ENCODE results near the gene NMRAL1. TPM values are rescaled to one million over a fixed set of nuclear protein-coding genes. Genes with fewer than 3 reads are reported as not detected.

NMRAL1 gene
- total RNA-seq, 4 donors from 2014 or later: 55.5 to 61.8 (median 57.7) TPM

DNA sequence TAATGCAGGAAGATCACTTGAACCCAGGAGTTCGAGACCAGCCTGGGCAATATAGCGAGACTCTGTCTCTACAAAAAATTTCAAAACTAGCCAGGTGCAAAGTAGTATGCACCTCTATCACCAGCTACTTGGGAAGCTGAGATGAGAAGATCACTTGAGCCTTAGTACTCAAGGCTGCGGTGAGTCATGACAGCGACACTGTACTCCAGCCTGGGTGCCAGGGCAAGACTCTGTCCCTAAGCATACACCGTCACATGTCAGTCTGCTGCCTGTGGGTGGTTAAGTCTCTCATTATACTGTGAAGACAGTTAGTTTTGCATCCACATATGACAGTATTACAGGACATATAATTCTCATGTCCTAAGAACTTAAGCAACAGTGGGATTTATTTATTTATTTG, 21.8 kb downstream of the NMRAL1 start:
- TF ChIP-seq EP300 (IDR thresholded peaks at IDR 0.05) (no peak), POLR2A (IDR thresholded peaks at IDR 0.05) (no peak)
- TF ChIP-seq, protein P1, sequence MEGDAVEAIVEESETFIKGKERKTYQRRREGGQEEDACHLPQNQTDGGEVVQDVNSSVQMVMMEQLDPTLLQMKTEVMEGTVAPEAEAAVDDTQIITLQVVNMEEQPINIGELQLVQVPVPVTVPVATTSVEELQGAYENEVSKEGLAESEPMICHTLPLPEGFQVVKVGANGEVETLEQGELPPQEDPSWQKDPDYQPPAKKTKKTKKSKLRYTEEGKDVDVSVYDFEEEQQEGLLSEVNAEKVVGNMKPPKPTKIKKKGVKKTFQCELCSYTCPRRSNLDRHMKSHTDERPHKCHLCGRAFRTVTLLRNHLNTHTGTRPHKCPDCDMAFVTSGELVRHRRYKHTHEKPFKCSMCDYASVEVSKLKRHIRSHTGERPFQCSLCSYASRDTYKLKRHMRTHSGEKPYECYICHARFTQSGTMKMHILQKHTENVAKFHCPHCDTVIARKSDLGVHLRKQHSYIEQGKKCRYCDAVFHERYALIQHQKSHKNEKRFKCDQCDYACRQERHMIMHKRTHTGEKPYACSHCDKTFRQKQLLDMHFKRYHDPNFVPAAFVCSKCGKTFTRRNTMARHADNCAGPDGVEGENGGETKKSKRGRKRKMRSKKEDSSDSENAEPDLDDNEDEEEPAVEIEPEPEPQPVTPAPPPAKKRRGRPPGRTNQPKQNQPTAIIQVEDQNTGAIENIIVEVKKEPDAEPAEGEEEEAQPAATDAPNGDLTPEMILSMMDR (IDR thresholded peaks at IDR 0.05): no peak
- 92 to 97% methylated on average over 5 of the region's 5 CpGs for WGBS, 2 donors
- no peaks in the 10 kb centered on the region for H3K4me1 ChIP-seq
- no peak overlapping the region for H3K4me3 ChIP-seq
- DNase-seq (ENCODE audit: low spot score in 2 of 2): no peak
- H3K36me3 ChIP-seq: peaks cover 0 to 98% (median 32%) of the 10 kb centered on the region in 3 donors
- H3K27ac ChIP-seq: no peak overlapping the region
- H3K9me3 ChIP-seq: no peaks in the 10 kb centered on the region
- H3K27me3 ChIP-seq: no peaks in the 10 kb centered on the region

DNA sequence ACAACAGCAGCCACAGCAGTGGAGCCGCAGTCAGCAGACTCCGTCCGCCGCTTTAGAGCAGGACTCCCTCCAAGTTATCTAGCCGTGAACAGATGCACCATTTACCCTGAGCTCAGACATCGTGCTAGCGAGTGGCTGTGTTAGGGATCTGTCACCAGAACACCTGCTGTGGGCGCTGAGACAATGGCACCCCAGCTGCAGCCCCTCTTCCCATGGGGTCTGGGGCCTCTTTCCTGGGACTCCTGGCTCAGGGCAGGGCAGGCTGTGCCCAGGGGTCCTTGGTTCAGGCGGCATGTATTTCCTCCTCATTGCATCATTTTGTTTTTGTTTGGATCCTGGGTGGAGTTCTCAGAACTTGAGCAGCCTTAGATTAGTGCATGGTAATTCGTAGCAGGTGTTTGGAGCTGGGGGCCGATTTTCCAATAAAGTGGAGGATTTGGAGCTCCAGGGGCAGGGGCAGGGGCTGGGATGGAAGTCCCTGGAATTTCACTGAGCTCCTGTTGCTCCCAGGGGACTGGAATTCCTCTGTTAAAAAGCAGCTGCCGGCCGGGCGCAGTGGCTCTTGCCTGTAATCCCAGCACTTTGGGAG, 23.4 kb downstream of the NMRAL1 start:
- H3K9me3 ChIP-seq: no peaks in the 10 kb centered on the region
- H3K36me3 ChIP-seq: peaks cover 3 to 98% (median 34%) of the 10 kb centered on the region in 3 donors
- H3K4me1 ChIP-seq: no peaks in the 10 kb centered on the region
- TF ChIP-seq POLR2A (IDR thresholded peaks at IDR 0.05) (no peak), EP300 (IDR thresholded peaks at IDR 0.05) (no peak)
- TF ChIP-seq, protein P1 (IDR thresholded peaks at IDR 0.05): no peak
- H3K4me3 ChIP-seq: no peak overlapping the region
- WGBS, 2 donors: 79 to 81% methylated on average over 14 of the region's 14 CpGs
- no peak for DNase-seq (ENCODE audit: low spot score in 2 of 2)
- no peak overlapping the region for H3K27ac ChIP-seq
- no peaks in the 10 kb centered on the region for H3K27me3 ChIP-seq

DNA sequence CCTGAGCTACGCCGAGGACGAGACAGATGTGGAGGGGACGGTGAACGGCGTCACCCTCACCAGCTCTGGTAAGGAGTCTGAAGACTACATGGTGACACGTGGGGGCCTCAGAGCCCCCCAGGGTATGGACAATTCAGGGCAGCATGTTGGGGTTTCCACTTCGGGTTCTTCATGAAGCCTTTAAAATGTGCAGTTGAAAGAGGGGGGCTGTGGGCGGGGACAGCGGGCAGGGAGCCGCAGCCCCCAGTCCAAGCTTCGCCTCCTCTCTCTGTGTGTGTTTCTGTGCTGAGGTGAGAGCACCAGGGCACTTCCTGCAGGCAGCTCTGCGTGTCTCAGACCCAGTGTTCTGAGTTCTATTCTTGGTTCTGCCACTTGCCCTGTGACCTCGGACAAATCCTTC, 24.0 kb downstream of the NMRAL1 start:
- H3K4me1 ChIP-seq: no peaks in the 10 kb centered on the region
- H3K27ac ChIP-seq: no peak overlapping the region
- peaks cover 3 to 98% (median 29%) of the 10 kb centered on the region in 3 donors for H3K36me3 ChIP-seq
- WGBS, 2 donors: 94% methylated on average over 9 to 12 of the region's 14 CpGs
- no peak overlapping the region for H3K4me3 ChIP-seq
- DNase-seq (ENCODE audit: low spot score in 2 of 2): no peak
- H3K27me3 ChIP-seq: no peaks in the 10 kb centered on the region
- H3K9me3 ChIP-seq: no peaks in the 10 kb centered on the region
- TF ChIP-seq EP300 (IDR thresholded peaks at IDR 0.05) (no peak), POLR2A (IDR thresholded peaks at IDR 0.05) (no peak)
- TF ChIP-seq, protein P1 (IDR thresholded peaks at IDR 0.05): no peak

DNA sequence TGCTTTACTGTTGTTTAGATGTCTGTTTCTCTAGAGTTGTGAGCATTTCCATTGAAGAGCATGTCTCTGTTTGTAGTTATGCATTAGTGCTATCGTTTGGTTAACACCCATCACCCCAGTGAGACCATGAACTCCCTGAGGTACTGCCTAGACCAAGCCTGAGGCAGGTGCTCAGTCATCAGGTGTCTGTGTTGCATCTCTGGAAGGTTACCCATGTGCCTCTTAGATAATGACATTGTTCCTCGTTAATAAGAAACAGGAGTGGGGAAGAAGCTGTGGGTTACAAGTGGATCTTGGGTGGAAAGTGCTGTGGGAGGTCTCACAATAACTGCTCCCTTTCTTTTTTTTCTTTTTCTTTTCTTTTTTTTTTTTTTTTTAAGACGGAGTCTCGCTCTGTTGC, 30.4 kb downstream of the NMRAL1 start:
- Histone ChIP-seq H3K4me3 (no peak overlapping the region), H3K9me3 (no peaks in the 10 kb centered on the region), H3K4me1 (no peaks in the 10 kb centered on the region), H3K27me3 (no peaks in the 10 kb centered on the region), H3K36me3 (peaks cover 6 to 100% (median 25%) of the 10 kb centered on the region in 3 donors), H3K27ac (no peak overlapping the region)
- TF ChIP-seq EP300 (IDR thresholded peaks at IDR 0.05) (no peak), POLR2A (IDR thresholded peaks at IDR 0.05) (no peak)
- TF ChIP-seq, protein P1 (IDR thresholded peaks at IDR 0.05): no peak
- WGBS, 2 donors: 91 to 94% methylated on average over 4 of the region's 4 CpGs
- DNase-seq (ENCODE audit: low spot score in 2 of 2): no peak

DNA sequence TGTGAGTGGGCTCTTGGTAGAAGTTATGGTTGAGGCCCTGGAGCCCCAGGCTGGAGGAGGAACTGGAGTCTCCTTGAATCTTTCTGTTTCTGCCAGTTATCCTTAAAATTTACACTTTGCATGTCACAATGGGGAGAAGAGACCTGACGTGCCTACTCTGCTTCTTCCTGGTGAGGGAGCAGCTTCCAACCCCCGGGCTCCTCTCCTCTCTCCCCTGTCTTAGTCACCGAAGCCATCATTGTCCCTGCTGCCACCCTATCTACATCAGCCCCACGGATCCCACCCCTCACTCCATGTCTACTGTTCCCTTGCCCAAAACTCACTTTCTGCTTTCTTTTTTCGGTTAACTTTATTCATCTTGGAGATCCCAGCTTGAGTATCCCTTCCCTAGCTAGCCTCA, 31.2 kb downstream of the NMRAL1 start:
- Histone ChIP-seq H3K27me3 (no peaks in the 10 kb centered on the region), H3K9me3 (no peaks in the 10 kb centered on the region), H3K4me3 (no peak overlapping the region), H3K4me1 (no peaks in the 10 kb centered on the region), H3K27ac (no peak overlapping the region), H3K36me3 (peaks cover 6 to 100% (median 25%) of the 10 kb centered on the region in 3 donors)
- WGBS, 2 donors: 65 to 81% methylated on average over 5 of the region's 5 CpGs
- TF ChIP-seq POLR2A (IDR thresholded peaks at IDR 0.05) (no peak), EP300 (IDR thresholded peaks at IDR 0.05) (no peak)
- TF ChIP-seq, protein P1 (IDR thresholded peaks at IDR 0.05): no peak
- no peak for DNase-seq (ENCODE audit: low spot score in 2 of 2)
